Adipose tissue (tissue), 3 donors: ENCODE measurements around the gene FOXL2NB. TPM values are rescaled to one million over a fixed set of nuclear protein-coding genes. Genes with fewer than 3 reads are reported as not detected.

Experiments used
- H3K27ac ChIP-seq: one replicate; pipeline ENCODE4 v1.5.1; 2013; ENCODE audit warnings: low read depth, low read length
- WGBS, 3 donors: extraction: QIAGEN DNeasy Blood & Tissue Kit; methylation state at CpG; one replicate each; pipeline ENCODE4 v1.1.7; 2013; 5-methylcytosine and 5-hydroxymethylcytosine counted together
- polyA plus RNA-seq, 3 donors: library from polyadenylated mRNA; stranded (reverse); fragments of 200-250 nt; gene quantifications; one replicate each; pipeline ENCODE4 v1.2.3, GENCODE V29; 2013
- donor health status: healthy with polysubstance abuse.
- donor health status: Bipolar disorder and iron deficiency.
- donor health status: healthy.

FOXL2NB gene
- polyA plus RNA-seq, 3 donors: 0.02 TPM; not detected in 2

DNA sequence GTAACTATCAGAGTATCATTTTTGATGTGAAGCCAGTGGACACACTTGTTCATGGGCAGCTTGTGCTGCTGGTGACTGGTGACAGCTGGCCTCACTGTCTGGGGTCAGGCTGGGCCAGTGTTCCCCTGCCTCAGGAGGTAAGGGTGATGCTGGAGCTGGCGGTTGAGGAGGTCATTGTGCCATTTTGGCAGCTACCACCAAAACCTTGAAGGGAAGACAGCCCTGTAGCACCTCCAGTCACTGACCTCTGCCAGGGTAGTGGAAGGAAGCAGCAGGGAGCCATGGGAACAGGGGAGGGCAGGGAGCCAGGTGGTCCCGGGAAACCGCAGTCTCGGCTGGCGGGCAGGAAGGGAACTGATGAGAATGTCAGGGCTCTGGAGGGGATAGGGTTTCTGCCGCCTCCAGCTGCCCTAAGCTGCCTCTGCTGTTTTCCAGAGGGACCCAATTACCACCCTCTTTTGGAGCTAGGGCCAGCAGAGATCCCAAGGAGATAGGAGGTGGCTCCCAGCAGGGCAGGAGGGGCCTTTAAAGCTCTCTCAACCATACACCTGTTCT, 24.8 kb downstream of the FOXL2NB start:
- 58 to 71% (median 67%) methylated on average over 6 of the region's 6 CpGs for WGBS, 3 donors
- no peak overlapping the region for H3K27ac ChIP-seq

DNA sequence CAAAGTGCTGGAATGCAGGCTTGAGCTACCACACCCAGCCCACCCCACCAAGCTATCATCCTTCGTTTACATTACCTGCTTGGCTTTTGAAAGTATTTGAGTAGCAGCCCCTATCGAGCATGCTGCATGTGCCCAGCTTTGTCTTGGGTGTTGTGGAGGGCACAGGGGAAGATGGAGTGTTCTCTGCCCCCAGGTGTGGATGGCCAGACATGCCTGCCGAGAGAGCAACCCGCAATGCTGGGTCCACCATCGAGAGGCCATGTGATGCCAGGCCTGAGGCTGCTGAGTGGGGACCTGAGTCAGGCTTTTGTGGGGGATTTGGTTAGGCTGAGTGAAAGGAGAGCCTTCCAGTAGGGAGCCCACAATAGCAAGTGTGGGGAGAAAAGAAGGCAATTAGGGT, 25.9 kb downstream of the FOXL2NB start:
- 85 to 90% (median 88%) methylated on average over 5 of the region's 5 CpGs for WGBS, 3 donors
- no peak overlapping the region for H3K27ac ChIP-seq

DNA sequence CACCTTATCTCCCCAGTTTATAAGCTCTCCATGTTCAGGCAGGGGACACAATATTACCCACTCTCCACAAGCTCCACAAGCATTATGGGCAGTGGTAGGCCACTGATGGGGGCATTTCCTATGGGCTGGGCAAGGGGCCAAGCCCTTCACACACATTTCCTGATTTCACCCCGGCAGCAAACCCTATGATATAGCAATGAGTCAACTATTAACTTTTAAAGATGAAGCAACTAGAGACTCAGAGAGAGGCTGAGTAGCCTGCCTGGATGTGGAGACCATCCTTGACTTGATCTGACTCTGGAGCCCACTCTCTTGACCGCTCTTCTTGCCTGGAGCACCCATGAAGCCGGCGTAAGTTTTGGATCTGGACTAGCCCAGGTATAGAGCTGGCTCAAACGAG, 27.4 kb downstream of the FOXL2NB start:
- 78 to 82% (median 79%) methylated on average over 5 of the region's 5 CpGs for WGBS, 3 donors
- H3K27ac ChIP-seq: no peak overlapping the region

GRCh38 chr3:138975351-138975750, 28.3 kb downstream of the FOXL2NB start:
- H3K27ac ChIP-seq: no peak overlapping the region
- WGBS, 3 donors: 88 to 95% (median 92%) methylated on average over 8 of the region's 8 CpGs

- H3K27ac ChIP-seq: no peak overlapping the region
These were observed 29.0 kb downstream of the FOXL2NB start for GRCh38 chr3:138976047-138976446.

DNA sequence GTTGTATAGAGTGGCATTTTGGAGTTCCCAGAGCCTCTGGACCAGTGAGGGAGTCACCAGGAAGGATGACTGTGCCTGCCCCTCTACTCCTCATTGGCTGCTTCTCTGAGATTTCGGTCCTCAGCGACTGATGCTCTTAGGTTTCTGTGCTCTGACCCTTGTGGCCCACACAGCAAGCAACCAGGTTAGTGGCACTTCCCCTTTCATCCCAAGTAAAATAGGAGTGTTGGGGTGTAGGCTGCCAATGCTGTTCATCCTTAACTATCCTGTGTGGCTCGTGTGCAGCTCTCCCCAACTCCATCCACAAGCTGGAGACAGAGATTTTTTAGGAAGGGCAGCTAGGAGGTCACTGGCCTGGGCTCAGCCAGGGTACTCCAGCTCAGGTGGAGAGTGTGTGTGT, 37.8 kb downstream of the FOXL2NB start:
- WGBS, 3 donors: 48 to 75% (median 63%) methylated on average over 3 of the region's 3 CpGs

DNA sequence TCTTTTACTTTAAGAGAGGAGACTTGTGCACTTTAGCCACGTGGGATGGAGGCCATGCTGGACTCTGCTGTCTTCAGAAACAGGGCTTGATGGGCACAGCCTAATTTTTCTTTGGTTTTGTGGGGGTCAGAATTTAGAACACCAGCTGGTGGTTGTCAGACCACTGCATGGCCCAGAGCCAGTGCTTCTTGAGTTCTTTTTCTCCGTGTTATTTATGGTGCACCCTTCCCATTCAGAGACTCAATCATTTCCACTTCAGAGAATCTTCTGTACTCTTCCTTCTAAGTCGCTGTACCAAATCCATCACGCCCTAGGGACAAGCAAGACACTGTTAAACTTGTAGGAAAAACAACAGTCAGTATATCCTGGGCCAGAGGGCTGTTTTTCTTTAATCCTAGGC, 38.9 kb downstream of the FOXL2NB start:
- no peak overlapping the region for H3K27ac ChIP-seq
- 51 to 66% (median 58%) methylated on average over 4 of the region's 4 CpGs for WGBS, 3 donors

More for the DNA sequence above, 37.8 kb downstream of the FOXL2NB start:
- H3K27ac ChIP-seq: no peak overlapping the region

DNA sequence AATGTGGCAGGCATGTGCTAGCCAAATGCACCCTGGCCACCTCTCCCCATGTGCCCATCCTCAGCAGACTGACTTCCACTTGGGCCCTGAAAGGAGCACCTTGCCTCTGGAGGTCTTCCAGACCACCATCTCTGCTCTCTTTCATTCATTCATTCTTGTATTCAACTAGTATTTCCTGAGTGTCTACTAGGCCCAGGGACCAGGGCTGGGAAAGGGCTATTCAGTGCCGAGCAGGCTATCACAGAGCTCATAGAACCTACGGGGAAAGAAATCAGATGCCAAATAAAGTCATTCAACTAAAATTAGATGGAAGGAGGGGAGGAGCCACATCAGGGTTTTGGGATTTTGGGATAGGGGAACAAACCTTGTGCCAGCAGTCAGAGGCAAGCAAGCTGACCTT, 40.2 kb downstream of the FOXL2NB start:
- H3K27ac ChIP-seq: no peak overlapping the region
- WGBS, 3 donors: 87 to 94% (median 91%) methylated on average over 2 of the region's 2 CpGs

- WGBS, 3 donors: 70 to 86% (median 75%) methylated on average over 1 of the region's 1 CpG
- no peak overlapping the region for H3K27ac ChIP-seq
These were observed 48.7 kb downstream of the FOXL2NB start for GRCh38 chr3:138995706-138996105.

Other genes starting within 250 kb of the FOXL2NB start
- gene PIK3CB, start 112.3 kb upstream of the FOXL2NB start, polyA plus RNA-seq: 10 to 100 TPM in 2 of 3 donors, 1 to 10 TPM in 1; 8.2 to 16.5 (median 14.9) TPM
- gene FOXL2, start 80 bp upstream of the FOXL2NB start, polyA plus RNA-seq: under 1 TPM in 1 of 3 donors, not detected in 2; 0.01 TPM
- gene PRR23A, start 59.1 kb downstream of the FOXL2NB start, polyA plus RNA-seq: not detected
- not detected for gene PRR23B, start 73.7 kb downstream of the FOXL2NB start, polyA plus RNA-seq
- not detected for gene PRR23C, start 97.7 kb downstream of the FOXL2NB start, polyA plus RNA-seq